Liver (tissue), 9 donors: Measurements from ENCODE around the gene PHF12. TPM values are rescaled to one million over a fixed set of nuclear protein-coding genes. Genes with fewer than 3 reads are reported as not detected.

Source experiments
- DNase-seq: peaks from one replicate; pipeline ENCODE4 v3.0.0-alpha.2; 2017; ENCODE audit warnings: low spot score
- H3K27ac ChIP-seq, 2 donors: one replicate each; pipeline ENCODE4 v1.7.0; 2013; ENCODE audit warnings: inconsistent platforms in 2 of 2, low read length in 2 of 2, control low read depth in 1 of 2, low read depth in 1 of 2, mild to moderate bottlenecking in 1 of 2
- H3K27me3 ChIP-seq, 4 donors: one replicate each; pipeline versions ENCODE4 v1.6.1 to v1.7.0; 2013; ENCODE audit warnings: low read length in 3 of 4, inconsistent platforms in 1 of 4, mild to moderate bottlenecking in 1 of 4, moderate library complexity in 1 of 4; ENCODE audit not compliant: control insufficient read depth in 4 of 4, insufficient read depth in 4 of 4
- H3K36me3 ChIP-seq, 4 donors: one replicate each; pipeline versions ENCODE4 v1.6.1 to v1.7.0; 2013; ENCODE audit warnings: low read length in 3 of 4, mild to moderate bottlenecking in 3 of 4, low read depth in 1 of 4, moderate library complexity in 1 of 4; ENCODE audit not compliant: control insufficient read depth in 4 of 4, insufficient read depth in 3 of 4
- H3K4me1 ChIP-seq, 4 donors: one replicate each; pipeline versions ENCODE4 v1.6.1 to v1.7.0; 2013; ENCODE audit warnings: low read length in 3 of 4, mild to moderate bottlenecking in 3 of 4, moderate library complexity in 1 of 4; ENCODE audit not compliant: control insufficient read depth in 4 of 4, insufficient read depth in 4 of 4
- H3K4me3 ChIP-seq, 3 donors: one replicate each; pipeline versions ENCODE4 v1.6.1 to v1.7.0; 2013; ENCODE audit warnings: low read length in 3 of 3, control low read depth in 1 of 3, low read depth in 1 of 3, mild to moderate bottlenecking in 1 of 3
- H3K9ac ChIP-seq, 2 donors: one replicate each; pipeline ENCODE4 v1.7.0; 2013; ENCODE audit warnings: low read length in 2 of 2, mild to moderate bottlenecking in 2 of 2, moderate library complexity in 2 of 2, control low read depth in 1 of 2, low read depth in 1 of 2
- H3K9me3 ChIP-seq, 4 donors: one replicate each; pipeline versions ENCODE4 v1.6.1 to v1.7.0; 2013; ENCODE audit warnings: low read length in 3 of 4; ENCODE audit not compliant: control insufficient read depth in 4 of 4
- ATF3 ChIP-seq: IDR thresholded peaks from 2 replicates; pipeline ENCODE4 v1.6.1; 2016; ENCODE audit warnings: antibody characterized with exemption
- EGR1 ChIP-seq, 2 donors: IDR thresholded peaks; 2 replicates each; pipeline ENCODE4 v1.6.1; 2016 to 2018; ENCODE audit warnings: antibody characterized with exemption in 2 of 2, low read depth in 2 of 2
- FOXA1 ChIP-seq: IDR thresholded peaks from 2 replicates; pipeline ENCODE4 v1.6.1; 2016; ENCODE audit warnings: antibody characterized with exemption
- FOXA2 ChIP-seq: IDR thresholded peaks from 2 replicates; pipeline ENCODE4 v1.6.1; 2016; ENCODE audit warnings: antibody characterized with exemption
- GABPA ChIP-seq, 2 donors: IDR thresholded peaks in 1 of 2; conservative IDR thresholded peaks in 1 of 2; 2 replicates each; pipeline ENCODE4 v1.6.1; 2016; ENCODE audit warnings: antibody characterized with exemption in 2 of 2, mild to moderate bottlenecking in 1 of 2, moderate library complexity in 1 of 2
- HNF4A ChIP-seq, 2 donors: conservative IDR thresholded peaks; 2 replicates each; pipeline ENCODE4 v1.6.1; 2016; ENCODE audit warnings: antibody characterized with exemption in 2 of 2, mild to moderate bottlenecking in 2 of 2
- HNF4G ChIP-seq: IDR thresholded peaks from 2 replicates; pipeline ENCODE4 v1.6.1; 2016; ENCODE audit warnings: antibody characterized with exemption
- JUND ChIP-seq, 2 donors: IDR thresholded peaks; 2 replicates each; pipeline ENCODE4 v1.6.1; 2016; ENCODE audit warnings: antibody characterized with exemption in 2 of 2
- MAX ChIP-seq: IDR thresholded peaks from 2 replicates; pipeline ENCODE4 v1.6.1; 2016; ENCODE audit warnings: antibody characterized with exemption
- NR2F2 ChIP-seq: IDR thresholded peaks from 2 replicates; pipeline ENCODE4 v1.6.1; 2016; ENCODE audit warnings: antibody characterized with exemption
- RAD21 ChIP-seq, 2 donors: IDR thresholded peaks; 2 replicates each; pipeline ENCODE4 v1.6.1; 2016; ENCODE audit warnings: antibody characterized with exemption in 2 of 2, mild to moderate bottlenecking in 2 of 2
- RXRA ChIP-seq, 2 donors: IDR thresholded peaks; 2 replicates each; pipeline ENCODE4 v1.6.1; 2017 to 2018; ENCODE audit warnings: antibody characterized with exemption in 2 of 2, mild to moderate bottlenecking in 1 of 2
- SP1 ChIP-seq: IDR thresholded peaks from 2 replicates; pipeline ENCODE4 v1.6.1; 2018; ENCODE audit warnings: antibody characterized with exemption, mild to moderate bottlenecking
- TAF1 ChIP-seq: conservative IDR thresholded peaks from 2 replicates; pipeline ENCODE4 v1.6.1; 2016; ENCODE audit warnings: antibody characterized with exemption, mild to moderate bottlenecking
- YY1 ChIP-seq: IDR thresholded peaks from 2 replicates; pipeline ENCODE4 v1.6.1; 2016; ENCODE audit warnings: antibody characterized with exemption, mild to moderate bottlenecking
- ZBTB33 ChIP-seq: IDR thresholded peaks from 2 replicates; pipeline ENCODE4 v1.6.1; 2016; ENCODE audit warnings: antibody characterized with exemption
- WGBS: extraction: QIAGEN DNeasy Blood & Tissue Kit; methylation state at CpG from one replicate; pipeline ENCODE4 v1.1.7; 2013; 5-methylcytosine and 5-hydroxymethylcytosine counted together
- polyA plus RNA-seq, 2 donors: library from polyadenylated mRNA; stranded (reverse) in 1 of 2; unstranded in 1 of 2; fragments of 200-250 nt in 1 of 2; fragments of >200 nt in 1 of 2; fragmentation: Nextera tagmentation in 1 of 2; extraction: Ambion mirVana in 1 of 2; gene quantifications; one replicate each; pipeline versions ENCODE4 v1.2.1 to v1.2.3, GENCODE V29; 2013 to 2015
- total RNA-seq, 2 donors: library from RNA; depleted of rRNA; stranded (reverse); fragments of >200 nt; gene quantifications; one replicate each; pipeline ENCODE4 v1.2.3, GENCODE V29; 2014
- TF ChIP-seq, protein P1 (sequence below): IDR thresholded peaks from 2 replicates; pipeline ENCODE4 v1.6.1; 2016; ENCODE audit warnings: antibody characterized with exemption, mild to moderate bottlenecking
- TF ChIP-seq, protein P2 (sequence below): fragments of 150-350 bp; IDR thresholded peaks from 2 replicates; pipeline ENCODE4 v1.5.1; 2017; ENCODE audit warnings: improper control_type of control experiment, low read depth, low read length; ENCODE audit not compliant: missing input control
- donor health status: healthy.
- donor health status: healthy.
- donor health status: healthy.
- donor health status: healthy.
- donor health status: healthy.

PHF12 gene
- total and polyA plus RNA-seq, 4 donors: 4.3 to 21.3 (median 11.7) TPM

GRCh38 chr17:28982131-28982793 lies 30.9 kb upstream of the PHF12 start:
- 72% methylated on average over 11 of the region's 11 CpGs for WGBS
- Histone ChIP-seq H3K4me3 (no peak overlapping the region), H3K27ac (peak overlapping the region; percentile 49 to 64), H3K9ac (no peak overlapping the region), H3K4me1 (peaks cover 0 to 5% (median 0%) of the 10 kb centered on the region in 4 donors), H3K36me3 (no peaks in the 10 kb centered on the region), H3K9me3 (no peaks in the 10 kb centered on the region), H3K27me3 (no peaks in the 10 kb centered on the region)
- TF ChIP-seq, protein P1, sequence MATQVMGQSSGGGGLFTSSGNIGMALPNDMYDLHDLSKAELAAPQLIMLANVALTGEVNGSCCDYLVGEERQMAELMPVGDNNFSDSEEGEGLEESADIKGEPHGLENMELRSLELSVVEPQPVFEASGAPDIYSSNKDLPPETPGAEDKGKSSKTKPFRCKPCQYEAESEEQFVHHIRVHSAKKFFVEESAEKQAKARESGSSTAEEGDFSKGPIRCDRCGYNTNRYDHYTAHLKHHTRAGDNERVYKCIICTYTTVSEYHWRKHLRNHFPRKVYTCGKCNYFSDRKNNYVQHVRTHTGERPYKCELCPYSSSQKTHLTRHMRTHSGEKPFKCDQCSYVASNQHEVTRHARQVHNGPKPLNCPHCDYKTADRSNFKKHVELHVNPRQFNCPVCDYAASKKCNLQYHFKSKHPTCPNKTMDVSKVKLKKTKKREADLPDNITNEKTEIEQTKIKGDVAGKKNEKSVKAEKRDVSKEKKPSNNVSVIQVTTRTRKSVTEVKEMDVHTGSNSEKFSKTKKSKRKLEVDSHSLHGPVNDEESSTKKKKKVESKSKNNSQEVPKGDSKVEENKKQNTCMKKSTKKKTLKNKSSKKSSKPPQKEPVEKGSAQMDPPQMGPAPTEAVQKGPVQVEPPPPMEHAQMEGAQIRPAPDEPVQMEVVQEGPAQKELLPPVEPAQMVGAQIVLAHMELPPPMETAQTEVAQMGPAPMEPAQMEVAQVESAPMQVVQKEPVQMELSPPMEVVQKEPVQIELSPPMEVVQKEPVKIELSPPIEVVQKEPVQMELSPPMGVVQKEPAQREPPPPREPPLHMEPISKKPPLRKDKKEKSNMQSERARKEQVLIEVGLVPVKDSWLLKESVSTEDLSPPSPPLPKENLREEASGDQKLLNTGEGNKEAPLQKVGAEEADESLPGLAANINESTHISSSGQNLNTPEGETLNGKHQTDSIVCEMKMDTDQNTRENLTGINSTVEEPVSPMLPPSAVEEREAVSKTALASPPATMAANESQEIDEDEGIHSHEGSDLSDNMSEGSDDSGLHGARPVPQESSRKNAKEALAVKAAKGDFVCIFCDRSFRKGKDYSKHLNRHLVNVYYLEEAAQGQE: no peak
- TF ChIP-seq FOXA2 (no peak), RAD21 (IDR thresholded peaks at IDR 0.05) (peak in 1 of 2 donors; percentile 12), ATF3 (no peak), TAF1 (no peak), EGR1 (IDR thresholded peaks at IDR 0.05; ENCODE audit: low read depth in 2 of 2) (no peak), SP1 (peak; percentile 72), MAX (peak; percentile 7), NR2F2 (peak; percentile 84), ZBTB33 (no peak), HNF4A (conservative IDR thresholded peaks at IDR 0.05) (no peak), HNF4G (no peak), FOXA1 (no peak), GABPA (IDR thresholded peaks at IDR 0.05 in 1 of 2, conservative IDR thresholded peaks at IDR 0.05 in 1 of 2) (peak; percentile 71 to 86), RXRA (IDR thresholded peaks at IDR 0.05) (peak; percentile 73 to 86), YY1 (no peak), JUND (IDR thresholded peaks at IDR 0.05) (peak in 1 of 2 donors; percentile 31)
- TF ChIP-seq, protein P2, sequence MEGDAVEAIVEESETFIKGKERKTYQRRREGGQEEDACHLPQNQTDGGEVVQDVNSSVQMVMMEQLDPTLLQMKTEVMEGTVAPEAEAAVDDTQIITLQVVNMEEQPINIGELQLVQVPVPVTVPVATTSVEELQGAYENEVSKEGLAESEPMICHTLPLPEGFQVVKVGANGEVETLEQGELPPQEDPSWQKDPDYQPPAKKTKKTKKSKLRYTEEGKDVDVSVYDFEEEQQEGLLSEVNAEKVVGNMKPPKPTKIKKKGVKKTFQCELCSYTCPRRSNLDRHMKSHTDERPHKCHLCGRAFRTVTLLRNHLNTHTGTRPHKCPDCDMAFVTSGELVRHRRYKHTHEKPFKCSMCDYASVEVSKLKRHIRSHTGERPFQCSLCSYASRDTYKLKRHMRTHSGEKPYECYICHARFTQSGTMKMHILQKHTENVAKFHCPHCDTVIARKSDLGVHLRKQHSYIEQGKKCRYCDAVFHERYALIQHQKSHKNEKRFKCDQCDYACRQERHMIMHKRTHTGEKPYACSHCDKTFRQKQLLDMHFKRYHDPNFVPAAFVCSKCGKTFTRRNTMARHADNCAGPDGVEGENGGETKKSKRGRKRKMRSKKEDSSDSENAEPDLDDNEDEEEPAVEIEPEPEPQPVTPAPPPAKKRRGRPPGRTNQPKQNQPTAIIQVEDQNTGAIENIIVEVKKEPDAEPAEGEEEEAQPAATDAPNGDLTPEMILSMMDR: no peak
- no peak for DNase-seq
